Spinal cord (tissue), 10 donors: ENCODE data around the gene TMEM150C. TPM values are rescaled to one million over a fixed set of nuclear protein-coding genes. Genes with fewer than 3 reads are reported as not detected.

Experiments used
- DNase-seq, 6 donors: peaks; one replicate each; pipeline versions ENCODE4 v3.0.0 to v3.0.0-alpha.2; 2013 to 2015; ENCODE audit warnings: low spot score in 6 of 6, low read depth in 4 of 6
- H3K27ac ChIP-seq: one replicate; pipeline ENCODE4 v1.5.1; 2013; ENCODE audit warnings: low read depth, low read length, control low read depth
- H3K27me3 ChIP-seq: one replicate; pipeline ENCODE4 v1.6.1; 2013; ENCODE audit warnings: low read length; ENCODE audit not compliant: control insufficient read depth, insufficient read depth
- H3K36me3 ChIP-seq: one replicate; pipeline ENCODE4 v1.6.1; 2013; ENCODE audit warnings: low read length; ENCODE audit not compliant: control insufficient read depth, insufficient read depth
- H3K4me1 ChIP-seq: one replicate; pipeline ENCODE4 v1.6.1; 2013; ENCODE audit warnings: low read length; ENCODE audit not compliant: control insufficient read depth, insufficient read depth
- H3K4me3 ChIP-seq: one replicate; pipeline ENCODE4 v1.5.1; 2013; ENCODE audit warnings: low read depth, low read length, control low read depth
- H3K9me3 ChIP-seq: one replicate; pipeline ENCODE4 v1.6.1; 2013; ENCODE audit warnings: low read length; ENCODE audit not compliant: control insufficient read depth, insufficient read depth
- WGBS: methylation state at CpG from one replicate; pipeline ENCODE4 v1.1.5; 2013; ENCODE audit warnings: missing lambda C conversion rate; ENCODE audit not compliant: insufficient coverage; 5-methylcytosine and 5-hydroxymethylcytosine counted together
- polyA plus RNA-seq, 2 donors: library from polyadenylated mRNA; unstranded; fragments of 120-200 nt; gene quantifications; one replicate each; pipeline ENCODE4 v1.2.1, GENCODE V29; 2013; ENCODE audit not compliant: insufficient read length in 2 of 2
- total RNA-seq, 2 donors: library from RNA; depleted of rRNA in 1 of 2; stranded (reverse); fragments of 120-200 nt in 1 of 2; fragments of >200 nt in 1 of 2; gene quantifications; one replicate each; pipeline versions ENCODE4 v1.2.3 to v1.2.4, GENCODE V29; 2013 to 2014
- donor health status: healthy.

Gene TMEM150C
- total and polyA plus RNA-seq, 4 donors = 16.8 to 30.1 (median 23.5) TPM

- DNase-seq = no peak
- no CpG with 5 or more reads among the region's 1 CpG for WGBS
- H3K4me1 ChIP-seq = no peaks in the 10 kb centered on the region
- no peak overlapping the region for H3K4me3 ChIP-seq
- H3K36me3 ChIP-seq = peaks cover 38% of the 10 kb centered on the region
- H3K27ac ChIP-seq = no peak overlapping the region
- H3K27me3 ChIP-seq = no peaks in the 10 kb centered on the region
- H3K9me3 ChIP-seq = no peaks in the 10 kb centered on the region
Observed at GRCh38 chr4:82447886-82448285, 113.9 kb downstream of the TMEM150C start.

DNA sequence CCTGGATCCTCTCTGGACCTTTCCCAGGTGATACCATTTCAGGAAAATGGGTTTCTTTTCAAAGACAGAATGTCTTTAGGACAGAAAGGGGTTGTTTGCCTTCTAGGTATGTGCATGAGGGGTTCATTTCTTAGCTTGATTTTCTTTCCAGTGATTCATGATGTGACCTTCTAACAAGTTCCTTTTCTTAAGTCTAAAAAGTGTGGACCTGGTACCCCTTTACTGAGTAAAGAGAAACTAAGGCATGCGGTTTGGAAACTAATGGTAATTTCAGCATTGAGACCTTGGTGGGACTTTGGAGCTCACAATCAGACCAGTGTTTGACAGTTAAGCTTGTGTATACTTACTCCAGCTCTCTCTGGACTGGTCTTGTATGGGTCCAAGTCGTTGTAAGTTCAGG, 122.7 kb downstream of the TMEM150C start:
- H3K27me3 ChIP-seq = no peaks in the 10 kb centered on the region

DNA sequence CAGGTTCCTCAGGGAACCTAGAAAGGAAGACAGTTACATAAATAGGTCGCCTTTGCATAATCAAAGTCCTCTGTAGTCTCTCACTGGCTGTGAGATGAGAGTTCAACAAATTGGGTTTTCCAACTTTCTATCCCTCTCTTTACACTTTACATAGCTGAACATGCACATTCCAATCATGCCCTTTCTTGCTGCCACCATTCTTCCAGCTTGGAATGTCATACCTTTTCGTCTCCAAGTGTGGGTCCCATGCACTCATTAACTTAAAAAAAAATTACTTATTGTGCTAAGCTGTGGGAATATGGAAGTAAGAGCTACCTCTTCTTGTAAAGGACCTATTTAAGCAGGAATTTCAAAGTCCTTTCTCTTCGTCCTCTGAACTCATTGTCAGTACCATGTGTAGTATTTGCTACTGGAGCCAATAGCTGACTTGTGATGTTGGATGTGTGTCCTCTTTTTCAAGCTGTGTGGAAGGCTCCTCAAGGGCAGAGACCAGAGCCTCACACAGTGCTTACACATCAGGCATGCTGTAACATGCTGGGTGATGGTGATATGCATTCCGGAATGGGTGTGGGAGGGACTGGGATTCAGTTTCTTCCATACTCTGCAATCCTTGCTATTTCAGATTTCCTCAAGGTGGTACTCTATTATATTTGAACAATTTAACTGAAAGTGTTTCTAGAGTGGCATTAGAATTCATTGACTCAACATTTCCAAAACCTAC, 124.3 kb downstream of the TMEM150C start:
- no peak for DNase-seq
- no CpG with 5 or more reads among the region's 4 CpGs for WGBS
- Histone ChIP-seq H3K4me3 (no peak overlapping the region), H3K9me3 (no peaks in the 10 kb centered on the region), H3K4me1 (peaks cover 4% of the 10 kb centered on the region), H3K27me3 (no peaks in the 10 kb centered on the region), H3K36me3 (peaks cover 4% of the 10 kb centered on the region), H3K27ac (no peak overlapping the region)

More for the DNA sequence above, 122.7 kb downstream of the TMEM150C start:
- DNase-seq = no peak
- peaks cover 6% of the 10 kb centered on the region for H3K36me3 ChIP-seq
- H3K9me3 ChIP-seq = no peaks in the 10 kb centered on the region
- 100% methylated on average over 1 of the region's 2 CpGs for WGBS
- no peak overlapping the region for H3K4me3 ChIP-seq
- no peaks in the 10 kb centered on the region for H3K4me1 ChIP-seq
- H3K27ac ChIP-seq = no peak overlapping the region

DNA sequence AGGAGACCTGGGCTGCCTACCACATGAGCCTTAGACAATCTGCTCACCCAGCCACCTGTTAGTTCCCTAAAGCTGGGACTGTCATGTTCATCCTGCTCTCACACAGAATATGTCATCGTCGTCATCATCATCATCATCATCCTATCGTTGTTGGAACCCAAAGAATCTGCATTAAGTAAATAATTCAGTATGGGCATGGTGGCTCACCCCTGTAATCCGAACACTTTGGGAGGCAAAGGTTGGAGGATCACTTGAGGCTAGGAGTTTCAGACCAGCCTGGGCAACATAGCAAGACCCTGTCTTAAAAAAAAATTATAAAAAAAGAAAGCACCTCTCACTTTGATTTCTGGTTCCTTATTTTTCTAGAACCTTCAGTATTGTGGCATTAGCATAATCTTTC, 125.0 kb downstream of the TMEM150C start:
- Histone ChIP-seq H3K27ac (no peak overlapping the region), H3K27me3 (no peaks in the 10 kb centered on the region), H3K36me3 (peaks cover 6% of the 10 kb centered on the region), H3K4me3 (no peak overlapping the region), H3K9me3 (no peaks in the 10 kb centered on the region), H3K4me1 (peaks cover 10% of the 10 kb centered on the region)
- DNase-seq = no peak
- no CpG with 5 or more reads among the region's 4 CpGs for WGBS

- Histone ChIP-seq H3K4me1 (peaks cover 13% of the 10 kb centered on the region), H3K4me3 (no peak overlapping the region), H3K27ac (no peak overlapping the region), H3K36me3 (peaks cover 6% of the 10 kb centered on the region), H3K27me3 (no peaks in the 10 kb centered on the region), H3K9me3 (no peaks in the 10 kb centered on the region)
- 100% methylated on average over 3 of the region's 5 CpGs for WGBS
- no peak for DNase-seq
Observed at GRCh38 chr4:82436130-82436529, 125.7 kb downstream of the TMEM150C start.

DNA sequence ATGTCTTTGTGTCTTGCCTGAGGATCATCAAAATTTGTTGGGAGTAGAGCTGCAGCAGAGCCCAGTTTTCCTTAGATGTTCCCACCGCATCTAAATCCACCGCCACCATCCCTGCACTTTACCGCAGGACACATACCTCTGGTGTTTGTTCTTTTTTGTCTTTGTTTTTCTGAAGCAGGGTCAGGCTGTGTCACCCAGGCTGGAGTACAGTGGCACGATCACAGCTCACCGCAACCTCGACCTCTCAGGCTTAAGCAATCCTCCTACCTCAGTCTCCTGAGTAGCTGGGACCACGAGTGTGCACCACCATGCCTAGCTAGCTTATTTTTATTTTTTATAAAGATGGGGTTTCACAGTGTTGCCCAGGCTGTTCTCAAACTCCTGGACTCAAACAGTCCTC, 126.8 kb downstream of the TMEM150C start:
- H3K27ac ChIP-seq = no peak overlapping the region
- WGBS = 100% methylated on average over 1 of the region's 7 CpGs
- no peaks in the 10 kb centered on the region for H3K27me3 ChIP-seq
- no peaks in the 10 kb centered on the region for H3K9me3 ChIP-seq
- H3K4me1 ChIP-seq = peaks cover 16% of the 10 kb centered on the region
- peaks cover 6% of the 10 kb centered on the region for H3K36me3 ChIP-seq
- DNase-seq = no peak
- H3K4me3 ChIP-seq = no peak overlapping the region

DNA sequence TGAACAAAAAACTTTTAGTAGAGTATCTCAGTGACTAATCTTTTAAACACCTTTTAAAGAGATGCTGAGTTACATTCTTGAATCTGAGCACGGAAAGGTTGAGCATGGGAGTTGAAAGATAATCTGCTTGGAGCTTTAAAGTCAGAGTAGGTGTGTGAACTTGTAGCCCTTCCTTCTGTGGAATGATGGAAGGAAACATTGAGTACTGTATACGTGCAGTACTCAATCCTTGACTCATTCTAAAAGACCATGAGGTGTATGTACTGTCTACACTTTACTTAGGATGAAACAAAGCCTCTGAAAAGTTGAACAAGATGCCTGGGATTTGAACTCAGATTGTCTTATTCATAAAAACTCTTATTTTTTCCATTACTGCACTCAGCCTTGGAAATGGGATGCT, 128.0 kb downstream of the TMEM150C start:
- Histone ChIP-seq H3K4me3 (no peak overlapping the region), H3K4me1 (peaks cover 16% of the 10 kb centered on the region), H3K36me3 (peaks cover 6% of the 10 kb centered on the region), H3K27ac (no peak overlapping the region), H3K9me3 (no peaks in the 10 kb centered on the region), H3K27me3 (no peaks in the 10 kb centered on the region)
- no peak for DNase-seq
- no CpG with 5 or more reads among the region's 2 CpGs for WGBS

Other genes starting within 250 kb of the TMEM150C start
- gene HNRNPD, start 188.0 kb downstream of the TMEM150C start, total RNA-seq = 10 to 100 TPM; 75.7 to 79.7 TPM
- 100 to 1,000 TPM; 354 to 358 TPM for gene HNRNPD, start 188.0 kb downstream of the TMEM150C start, polyA plus RNA-seq
- 100 to 1,000 TPM; 178 to 320 TPM for gene HNRNPDL, start 131.5 kb downstream of the TMEM150C start, total RNA-seq
- gene HNRNPDL, start 131.5 kb downstream of the TMEM150C start, polyA plus RNA-seq = 100 to 1,000 TPM; 474 to 528 TPM
- 10 to 100 TPM; 64.8 to 75.4 TPM for gene ENOPH1, start 131.4 kb downstream of the TMEM150C start, total RNA-seq
- 100 to 1,000 TPM in 1 of 2 donors, 10 to 100 TPM in 1; 99.3 to 129 TPM for gene ENOPH1, start 131.4 kb downstream of the TMEM150C start, polyA plus RNA-seq
- 100 to 1,000 TPM; 180 to 297 TPM for gene SCD5, start 236.8 kb upstream of the TMEM150C start, total RNA-seq
- gene SCD5, start 236.8 kb upstream of the TMEM150C start, polyA plus RNA-seq = 100 to 1,000 TPM; 419 to 506 TPM